ENCODE measurements around the gene HCN4.

The HCN4 gene

GRCh38 chr15:73334086-73334485 lies 34.7 kb downstream of the HCN4 start:
- Histone ChIP-seq H3K36me3 (ENCODE audit: insufficient read depth, low read length) (no peaks in the 10 kb centered on the region), H2AFZ (ENCODE audit: low read length, unreplicated experiment) (no peak overlapping the region), H3K27ac (ENCODE audit: low read depth, low read length) (no peak overlapping the region), H3K79me2 (ENCODE audit: control insufficient read depth, insufficient read depth, low read length, unreplicated experiment) (no peaks in the 10 kb centered on the region), H3K4me1 (ENCODE audit: control insufficient read depth, insufficient read depth, low read length, unreplicated experiment) (no peaks in the 10 kb centered on the region), H3K27me3 (ENCODE audit: insufficient read depth, low read length) (peaks cover 23% of the 10 kb centered on the region), H3K4me3 (ENCODE audit: low read depth, low read length) (no peak overlapping the region)

GRCh38 chr15:73333001-73333400 lies 35.8 kb downstream of the HCN4 start:
- Histone ChIP-seq H3K27me3 (ENCODE audit: insufficient read depth, low read length) (peaks cover 21% of the 10 kb centered on the region; the same call in 1 of the 2 replicates), H3K27ac (ENCODE audit: low read depth, low read length) (no peak overlapping the region), H3K79me2 (ENCODE audit: control insufficient read depth, insufficient read depth, low read length, unreplicated experiment) (no peaks in the 10 kb centered on the region), H3K4me3 (ENCODE audit: low read depth, low read length) (no peak overlapping the region), H3K36me3 (ENCODE audit: insufficient read depth, low read length) (no peaks in the 10 kb centered on the region), H2AFZ (ENCODE audit: low read length, unreplicated experiment) (no peak overlapping the region), H3K4me1 (ENCODE audit: control insufficient read depth, insufficient read depth, low read length, unreplicated experiment) (no peaks in the 10 kb centered on the region)

GRCh38 chr15:73331991-73332925 lies 36.5 kb downstream of the HCN4 start:
- H3K36me3 ChIP-seq (ENCODE audit: insufficient read depth, low read length): no peaks in the 10 kb centered on the region
- no peak overlapping the region for H3K27ac ChIP-seq (ENCODE audit: low read depth, low read length)
- no peak overlapping the region for H2AFZ ChIP-seq (ENCODE audit: low read length, unreplicated experiment)
- H3K4me3 ChIP-seq (ENCODE audit: low read depth, low read length): no peak overlapping the region
- H3K79me2 ChIP-seq (ENCODE audit: control insufficient read depth, insufficient read depth, low read length, unreplicated experiment): no peaks in the 10 kb centered on the region
- peaks cover 14% of the 10 kb centered on the region; the same call in 1 of the 2 replicates for H3K27me3 ChIP-seq (ENCODE audit: insufficient read depth, low read length)
- no peaks in the 10 kb centered on the region for H3K4me1 ChIP-seq (ENCODE audit: control insufficient read depth, insufficient read depth, low read length, unreplicated experiment)

GRCh38 chr15:73331501-73331900 lies 37.3 kb downstream of the HCN4 start:
- no peak overlapping the region for H3K4me3 ChIP-seq (ENCODE audit: low read depth, low read length)
- no peaks in the 10 kb centered on the region for H3K4me1 ChIP-seq (ENCODE audit: control insufficient read depth, insufficient read depth, low read length, unreplicated experiment)
- no peaks in the 10 kb centered on the region for H3K36me3 ChIP-seq (ENCODE audit: insufficient read depth, low read length)

GRCh38 chr15:73330206-73331051 lies 38.3 kb downstream of the HCN4 start:
- Histone ChIP-seq H3K79me2 (ENCODE audit: control insufficient read depth, insufficient read depth, low read length, unreplicated experiment) (no peaks in the 10 kb centered on the region), H3K27ac (ENCODE audit: low read depth, low read length) (no peak overlapping the region), H3K27me3 (ENCODE audit: insufficient read depth, low read length) (no peaks in the 10 kb centered on the region), H3K36me3 (ENCODE audit: insufficient read depth, low read length) (no peaks in the 10 kb centered on the region), H3K4me1 (ENCODE audit: control insufficient read depth, insufficient read depth, low read length, unreplicated experiment) (peaks cover 5% of the 10 kb centered on the region), H2AFZ (ENCODE audit: low read length, unreplicated experiment) (no peak overlapping the region), H3K4me3 (ENCODE audit: low read depth, low read length) (no peak overlapping the region)

More at GRCh38 chr15:73331501-73331900, 37.3 kb downstream of the HCN4 start:
- Histone ChIP-seq H3K27me3 (ENCODE audit: insufficient read depth, low read length) (peaks cover 8% of the 10 kb centered on the region; the same call in 1 of the 2 replicates), H3K79me2 (ENCODE audit: control insufficient read depth, insufficient read depth, low read length, unreplicated experiment) (no peaks in the 10 kb centered on the region), H2AFZ (ENCODE audit: low read length, unreplicated experiment) (no peak overlapping the region), H3K27ac (ENCODE audit: low read depth, low read length) (no peak overlapping the region)

GRCh38 chr15:73329501-73330200 lies 39.1 kb downstream of the HCN4 start:
- H3K36me3 ChIP-seq (ENCODE audit: insufficient read depth, low read length): no peaks in the 10 kb centered on the region
- H3K27ac ChIP-seq (ENCODE audit: low read depth, low read length): no peak overlapping the region
- no peak overlapping the region for H2AFZ ChIP-seq (ENCODE audit: low read length, unreplicated experiment)
- no peak overlapping the region for H3K4me3 ChIP-seq (ENCODE audit: low read depth, low read length)
- H3K4me1 ChIP-seq (ENCODE audit: control insufficient read depth, insufficient read depth, low read length, unreplicated experiment): peaks cover 5% of the 10 kb centered on the region
- no peaks in the 10 kb centered on the region for H3K79me2 ChIP-seq (ENCODE audit: control insufficient read depth, insufficient read depth, low read length, unreplicated experiment)
- no peaks in the 10 kb centered on the region for H3K27me3 ChIP-seq (ENCODE audit: insufficient read depth, low read length)

- H3K27ac ChIP-seq (ENCODE audit: low read depth, low read length): no peak overlapping the region
- H3K4me3 ChIP-seq (ENCODE audit: low read depth, low read length): no peak overlapping the region
- H3K79me2 ChIP-seq (ENCODE audit: control insufficient read depth, insufficient read depth, low read length, unreplicated experiment): no peaks in the 10 kb centered on the region
- no peaks in the 10 kb centered on the region for H3K36me3 ChIP-seq (ENCODE audit: insufficient read depth, low read length)
- no peak overlapping the region for H2AFZ ChIP-seq (ENCODE audit: low read length, unreplicated experiment)
- peaks cover 5% of the 10 kb centered on the region for H3K4me1 ChIP-seq (ENCODE audit: control insufficient read depth, insufficient read depth, low read length, unreplicated experiment)
- no peaks in the 10 kb centered on the region for H3K27me3 ChIP-seq (ENCODE audit: insufficient read depth, low read length)
Observed at GRCh38 chr15:73328981-73329380, 39.8 kb downstream of the HCN4 start.

GRCh38 chr15:73328149-73328820 lies 40.5 kb downstream of the HCN4 start:
- Histone ChIP-seq H3K36me3 (ENCODE audit: insufficient read depth, low read length) (no peaks in the 10 kb centered on the region), H3K27ac (ENCODE audit: low read depth, low read length) (no peak overlapping the region), H2AFZ (ENCODE audit: low read length, unreplicated experiment) (no peak overlapping the region), H3K4me3 (ENCODE audit: low read depth, low read length) (no peak overlapping the region), H3K27me3 (ENCODE audit: insufficient read depth, low read length) (no peaks in the 10 kb centered on the region), H3K79me2 (ENCODE audit: control insufficient read depth, insufficient read depth, low read length, unreplicated experiment) (no peaks in the 10 kb centered on the region), H3K4me1 (ENCODE audit: control insufficient read depth, insufficient read depth, low read length, unreplicated experiment) (peaks cover 5% of the 10 kb centered on the region)

- Histone ChIP-seq H3K36me3 (ENCODE audit: insufficient read depth, low read length) (no peaks in the 10 kb centered on the region), H3K4me3 (ENCODE audit: low read depth, low read length) (no peak overlapping the region), H3K79me2 (ENCODE audit: control insufficient read depth, insufficient read depth, low read length, unreplicated experiment) (no peaks in the 10 kb centered on the region), H3K27me3 (ENCODE audit: insufficient read depth, low read length) (no peaks in the 10 kb centered on the region), H3K4me1 (ENCODE audit: control insufficient read depth, insufficient read depth, low read length, unreplicated experiment) (peaks cover 5% of the 10 kb centered on the region), H2AFZ (ENCODE audit: low read length, unreplicated experiment) (no peak overlapping the region), H3K27ac (ENCODE audit: low read depth, low read length) (no peak overlapping the region)
Observed at GRCh38 chr15:73326157-73326556, 42.6 kb downstream of the HCN4 start.

Measured in ACC112 (cell line).